AG08396 (cell line): ENCODE results near the gene PAK2.
"Not testable (repeated sequence)": the region's sequence is repeated elsewhere in the genome, so short reads cannot be mapped to it uniquely, and the experiment has no call there.

ENCODE experiments used
- DNase-seq: peaks from one replicate; pipeline ENCODE4 v3.0.0; 2012; ENCODE audit warnings: low spot score, mixed read lengths

Gene PAK2

DNA sequence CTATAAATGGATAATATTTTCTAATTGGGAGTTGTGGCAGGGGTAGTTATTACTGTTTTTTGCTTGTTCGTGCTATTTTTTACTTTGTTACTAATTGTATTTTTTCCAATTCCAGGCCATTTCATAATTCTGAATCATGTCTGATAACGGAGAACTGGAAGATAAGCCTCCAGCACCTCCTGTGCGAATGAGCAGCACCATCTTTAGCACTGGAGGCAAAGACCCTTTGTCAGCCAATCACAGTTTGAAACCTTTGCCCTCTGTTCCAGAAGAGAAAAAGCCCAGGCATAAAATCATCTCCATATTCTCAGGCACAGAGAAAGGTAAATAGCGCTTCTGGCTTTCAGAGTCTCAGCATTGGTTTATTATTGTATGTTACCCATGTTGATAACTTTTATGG is 42.9 kb downstream of the PAK2 start:
- DNase-seq: no peak

DNA sequence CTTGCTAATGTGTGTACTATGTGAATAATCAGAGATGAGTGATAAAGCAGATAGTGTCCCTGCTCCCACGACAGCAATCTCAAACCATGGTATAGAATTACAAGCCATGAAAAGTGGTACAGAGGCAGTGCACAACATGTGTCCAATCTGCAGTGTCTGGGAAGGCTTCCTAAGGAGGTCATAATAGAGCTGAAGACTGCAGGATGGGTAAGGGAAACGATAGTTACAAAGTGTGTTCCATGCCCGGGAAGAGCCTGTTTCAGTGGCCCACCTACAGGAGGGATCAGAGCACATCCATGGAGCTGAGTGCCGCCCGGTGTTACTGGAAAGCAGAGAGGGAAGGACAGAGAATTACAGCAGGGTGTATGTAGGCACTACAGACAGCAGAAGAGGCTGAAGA is 48.9 kb downstream of the PAK2 start:
- DNase-seq: no peak

DNA sequence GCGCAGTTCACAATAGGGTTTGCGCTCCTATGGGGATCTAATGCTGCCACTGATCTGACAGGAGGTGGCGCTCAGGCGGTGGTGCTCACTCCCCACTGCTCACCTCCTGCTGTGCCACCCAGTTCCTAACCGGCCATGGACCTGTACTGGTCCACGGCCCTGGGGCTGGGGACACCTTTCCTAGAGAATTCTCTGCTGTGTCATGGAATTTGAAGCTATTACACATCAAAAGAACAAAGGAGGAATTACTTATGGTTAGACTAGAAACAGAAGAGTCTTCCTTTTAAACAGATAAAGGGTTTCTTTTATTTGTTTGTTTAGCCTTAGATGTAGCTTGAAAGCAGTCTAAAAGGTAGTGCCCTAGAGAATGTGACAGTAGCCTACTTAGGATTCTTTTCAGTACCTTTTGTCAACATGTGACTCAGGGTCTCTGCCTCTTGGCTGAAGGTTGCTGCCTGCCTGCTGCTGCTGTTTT is 50.3 kb downstream of the PAK2 start:
- no peak for DNase-seq

DNA sequence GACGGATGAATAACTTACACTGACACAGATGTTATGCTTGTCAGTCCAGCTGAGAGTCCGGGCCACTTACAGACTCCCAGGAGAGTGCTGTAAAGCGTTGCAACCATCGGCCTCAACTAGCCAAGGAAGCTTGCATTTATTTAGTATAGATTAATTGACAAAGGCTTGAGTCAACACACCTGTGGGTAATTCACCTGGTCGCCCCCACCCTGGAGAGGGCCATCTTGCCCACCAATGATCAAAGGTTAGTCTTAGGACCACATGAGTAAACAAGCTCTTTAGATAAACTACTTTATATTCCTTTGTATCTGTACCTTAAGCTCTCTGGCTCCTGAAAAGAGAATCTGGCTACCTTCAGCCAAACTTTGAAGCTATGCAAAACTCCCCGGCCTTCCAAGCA is 51.0 kb downstream of the PAK2 start:
- no peak for DNase-seq

DNA sequence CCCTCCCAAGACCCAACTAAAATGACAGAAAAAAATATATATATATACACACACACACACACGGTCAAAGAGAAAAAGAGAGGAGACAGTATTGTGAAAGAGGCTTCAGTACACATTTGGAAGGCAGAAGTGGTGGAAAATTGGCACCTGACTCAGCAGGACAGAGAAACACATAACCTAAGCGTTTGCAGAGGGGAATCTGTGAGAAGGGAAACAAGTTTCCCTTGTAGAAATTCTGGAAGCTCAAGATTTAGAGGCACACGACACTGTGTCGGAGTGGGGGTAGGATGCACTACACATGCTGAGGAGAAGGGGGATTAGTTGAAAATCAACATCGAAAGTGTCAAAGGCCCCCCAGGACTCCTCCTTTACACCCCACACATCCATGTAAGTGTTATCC is 53.1 kb downstream of the PAK2 start:
- no peak for DNase-seq

DNA sequence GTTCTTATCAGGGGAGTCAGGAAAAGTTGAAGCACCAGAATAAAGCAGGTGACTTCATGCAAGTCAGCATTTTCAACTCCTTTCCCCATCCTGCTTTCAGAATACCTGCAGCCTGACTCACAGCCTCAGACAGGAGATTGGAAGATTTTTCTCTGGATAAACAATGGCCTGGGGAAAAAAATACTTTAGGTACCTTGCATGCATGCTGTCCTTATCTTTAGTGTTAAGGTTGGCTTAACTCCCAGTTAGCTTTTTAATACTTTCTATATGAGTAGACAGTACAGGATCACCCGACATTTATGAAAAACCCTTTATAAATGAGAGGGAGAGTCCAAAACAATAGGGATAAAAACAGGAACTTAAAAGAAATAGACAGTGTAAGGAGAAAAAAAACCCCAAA is 53.6 kb downstream of the PAK2 start:
- peak; percentile 53 for DNase-seq

DNA sequence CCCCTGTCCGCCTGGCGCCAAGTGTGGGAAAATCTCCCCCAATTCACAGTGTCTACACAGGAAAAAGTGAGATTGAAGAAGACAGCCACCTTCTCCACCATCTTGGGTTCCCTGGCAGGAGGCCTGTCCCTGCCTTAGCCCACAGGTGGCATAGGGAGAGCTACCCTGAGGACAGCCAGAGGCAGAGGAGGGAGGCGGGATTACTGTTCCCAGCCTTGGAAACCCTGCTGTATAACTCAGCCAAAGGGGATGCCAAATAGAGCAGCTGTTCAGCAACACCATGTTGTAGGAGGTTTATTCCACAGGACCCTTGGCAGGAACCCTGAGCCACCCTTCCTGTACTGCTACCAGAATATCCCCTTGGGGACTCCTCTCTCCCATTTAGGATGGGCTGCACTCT is 54.8 kb downstream of the PAK2 start:
- DNase-seq: no peak

DNA sequence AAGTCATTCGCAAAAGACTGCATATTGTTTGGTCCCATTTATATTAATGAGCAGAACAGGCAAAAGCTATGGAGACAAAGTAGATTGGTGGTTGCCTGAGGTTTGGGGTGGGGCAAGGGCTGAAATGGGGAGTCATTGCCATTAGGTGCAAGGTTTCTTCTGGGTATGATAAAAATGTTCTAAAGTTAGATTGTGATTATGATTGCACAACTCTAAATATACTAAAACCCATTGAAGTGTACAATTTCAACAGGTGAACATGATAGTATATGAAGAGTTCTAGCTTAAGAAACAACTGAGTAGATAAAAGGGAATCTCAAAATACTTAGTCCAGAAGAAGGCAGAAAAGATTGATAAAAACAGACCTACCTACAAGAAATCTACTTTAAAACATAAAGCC is 56.7 kb downstream of the PAK2 start:
- no peak for DNase-seq

DNA sequence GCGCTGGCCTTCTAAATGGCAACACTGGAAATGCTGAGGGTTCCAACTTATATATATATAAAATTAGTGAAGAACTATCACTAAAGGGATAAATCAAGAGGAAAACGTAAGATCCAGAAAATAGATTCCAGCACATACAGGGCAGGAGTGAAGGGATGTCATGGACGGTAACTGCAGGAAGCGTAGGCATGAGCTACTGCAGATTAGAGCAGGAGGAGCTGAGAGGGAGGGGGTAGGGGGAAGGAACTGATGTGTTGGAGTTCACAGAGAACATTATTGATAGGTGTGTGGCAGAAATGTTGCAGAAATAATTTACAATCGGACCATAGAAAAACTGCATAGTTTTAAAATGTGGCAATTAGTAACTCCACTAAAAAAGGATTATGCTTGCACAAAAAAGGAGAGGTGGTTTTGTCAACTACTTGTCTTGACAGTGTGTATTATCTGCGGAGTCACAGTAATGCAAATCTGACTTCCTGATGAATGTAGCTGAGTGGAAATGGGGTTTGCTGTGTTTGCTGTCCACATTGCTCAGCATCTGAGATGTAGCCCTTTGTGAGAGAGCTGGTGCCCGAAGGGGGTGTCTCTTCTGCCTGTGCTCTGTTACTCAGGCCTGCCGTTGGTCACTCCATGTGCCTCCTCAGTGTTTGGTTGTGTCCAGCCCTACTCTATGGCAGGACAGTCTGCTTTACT is 61.2 kb downstream of the PAK2 start:
- DNase-seq: no peak

DNA sequence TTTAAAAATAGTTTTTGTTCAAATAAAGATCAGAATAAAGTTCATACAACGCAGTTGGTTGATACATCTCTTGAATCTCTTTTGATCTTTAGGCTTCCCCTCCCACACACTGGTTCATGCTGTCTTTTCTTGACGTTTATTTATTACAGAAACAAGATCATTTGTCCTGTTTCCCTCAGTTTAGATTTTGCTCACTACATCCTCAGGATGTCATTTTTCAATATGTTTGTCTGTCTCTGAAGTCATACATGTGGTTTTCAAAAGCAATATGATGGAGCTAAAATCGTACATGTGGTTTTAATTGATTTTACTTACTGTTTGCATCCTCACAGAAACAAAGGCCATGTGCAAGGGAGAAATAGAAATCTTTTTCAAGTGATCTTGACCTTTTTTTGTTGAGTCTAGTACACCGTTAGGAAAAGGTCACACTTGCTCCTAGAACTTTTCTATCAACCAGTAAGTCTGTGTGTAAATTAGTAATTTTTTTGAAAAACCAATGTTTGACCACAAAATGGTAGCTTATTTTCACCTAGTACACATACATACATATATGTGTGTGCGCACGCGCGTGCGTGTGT is 64.3 kb downstream of the PAK2 start:
- DNase-seq: no peak

DNA sequence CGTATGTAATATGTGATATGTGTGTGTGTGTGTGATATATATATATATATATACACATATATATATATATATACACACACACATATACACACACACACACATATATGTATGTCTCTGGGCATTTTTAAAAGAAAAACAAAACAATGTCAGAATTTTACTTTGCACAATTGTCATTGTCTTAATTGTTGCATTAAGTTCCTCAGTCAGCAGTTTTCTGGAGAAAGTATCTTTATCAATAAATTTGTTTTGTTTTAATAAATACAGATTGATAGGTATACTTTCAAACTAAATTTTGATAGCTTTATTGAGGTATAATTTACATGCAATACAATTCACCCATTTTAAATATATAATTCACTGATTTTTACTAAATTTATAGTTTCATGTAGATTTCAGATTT is 65.1 kb downstream of the PAK2 start:
- no peak for DNase-seq

DNA sequence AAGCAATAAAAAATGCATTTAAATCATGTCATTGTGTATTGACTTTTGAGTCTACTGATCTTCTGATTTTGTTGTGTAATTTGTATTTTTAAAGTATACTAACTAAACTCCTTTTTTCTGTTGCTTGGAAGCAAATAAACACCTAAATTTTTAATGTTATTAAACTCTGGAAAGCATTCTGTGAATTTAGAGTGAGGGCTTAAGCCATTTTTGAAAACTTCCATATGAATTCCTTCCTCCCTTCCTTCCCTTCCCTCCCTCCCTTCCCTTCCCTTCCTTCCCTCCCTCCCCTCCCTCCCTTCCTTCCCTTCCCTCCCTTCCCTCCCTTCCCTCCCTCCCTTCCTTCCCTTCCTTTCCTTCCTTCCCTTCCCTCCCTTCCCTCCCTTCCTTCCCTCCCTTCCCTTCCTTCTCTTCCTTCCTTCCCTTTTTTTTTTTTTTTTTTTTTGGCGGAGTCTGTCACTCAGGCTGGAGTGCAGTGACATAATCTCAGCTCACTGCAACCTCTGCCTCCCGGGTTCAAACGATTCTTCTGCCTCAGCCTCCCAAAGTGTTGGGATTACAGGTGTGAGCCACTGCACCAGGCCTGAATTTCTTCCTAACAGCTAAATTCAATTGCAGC is 71.4 kb downstream of the PAK2 start:
- DNase-seq: no peak

DNA sequence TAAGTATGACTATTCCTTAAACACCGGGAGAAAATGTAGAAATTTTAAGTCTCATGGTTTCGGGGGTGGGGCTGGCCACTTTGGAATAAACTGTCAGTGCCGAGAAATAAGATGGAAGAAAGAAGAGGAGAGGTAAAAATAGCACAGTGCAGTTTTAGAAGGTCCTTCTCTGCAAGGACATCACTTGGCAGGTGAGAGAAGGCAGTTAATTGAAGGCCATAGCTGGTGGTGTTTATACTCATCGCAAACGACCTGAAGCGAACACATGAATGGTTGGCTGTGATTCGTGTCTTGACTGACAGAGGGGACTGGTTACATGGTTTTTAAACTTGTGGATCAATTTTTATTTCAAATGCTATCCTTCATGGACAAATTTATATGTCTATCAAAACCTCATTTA is 73.2 kb downstream of the PAK2 start:
- DNase-seq: no peak

DNA sequence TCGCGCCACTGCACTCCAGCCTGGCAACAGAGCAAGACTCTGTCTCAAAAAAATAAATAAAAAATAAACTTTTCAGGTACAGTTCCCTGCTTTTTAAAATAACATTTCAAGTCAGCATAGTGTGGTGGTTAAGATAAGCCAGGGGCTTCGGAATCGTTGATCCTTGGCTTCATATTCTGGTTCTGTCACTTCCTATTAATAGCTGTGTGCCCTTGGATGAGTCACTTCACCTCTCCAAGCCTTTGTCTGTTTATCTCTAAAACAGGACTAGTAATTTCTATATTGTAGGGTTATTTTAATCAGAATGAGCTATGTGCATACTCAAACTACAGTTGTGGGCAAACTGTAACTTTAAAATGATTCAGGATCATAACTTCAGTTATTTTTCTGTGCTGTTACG is 74.2 kb downstream of the PAK2 start:
- DNase-seq: no peak

DNA sequence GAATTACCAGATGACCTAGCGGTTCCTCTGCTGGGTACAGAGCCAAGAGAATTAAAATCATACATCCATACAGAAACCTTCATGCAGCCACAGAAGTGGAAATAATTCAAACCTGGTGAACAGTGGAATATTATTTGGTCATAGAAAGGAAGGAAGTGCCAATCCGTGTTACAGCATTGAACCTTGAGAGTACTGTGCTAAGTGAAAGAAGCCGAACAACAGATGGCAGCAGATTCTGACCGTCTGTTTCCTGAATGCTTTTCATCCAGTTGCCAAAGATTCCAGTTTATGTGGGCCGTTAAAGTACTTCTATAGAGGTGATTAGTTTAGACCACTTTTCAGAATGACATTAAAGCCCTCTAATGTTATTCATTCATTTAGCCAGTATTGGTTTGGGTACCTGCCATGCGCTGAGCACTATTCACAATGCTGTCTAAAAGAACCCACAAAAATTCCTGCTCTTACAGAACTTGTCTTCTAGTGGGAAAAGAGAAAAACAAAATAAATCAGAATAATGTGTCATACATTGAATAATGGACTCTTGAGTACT is 82.2 kb downstream of the PAK2 start:
- DNase-seq: no peak

DNA sequence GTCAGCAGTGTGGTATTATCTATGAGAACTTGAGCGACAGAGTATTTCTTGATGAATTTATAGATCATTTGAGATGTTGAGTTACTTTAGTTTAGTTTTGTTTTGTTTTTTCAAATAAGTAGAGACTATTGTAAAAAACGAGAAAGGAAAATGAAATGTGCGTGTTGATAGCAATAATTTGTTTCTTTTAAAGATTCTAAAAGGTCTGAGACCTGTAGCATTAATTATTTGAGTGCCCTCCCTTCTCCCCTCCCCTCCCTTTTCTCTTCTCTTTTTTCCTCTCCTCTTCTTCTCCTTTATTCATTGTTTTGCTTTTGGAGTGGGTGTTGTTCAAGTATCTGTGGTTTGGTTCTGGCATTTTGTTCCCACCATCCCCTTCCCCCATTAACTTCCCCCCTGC is 90.0 kb downstream of the PAK2 start:
- not testable (repeated sequence) for DNase-seq

DNA sequence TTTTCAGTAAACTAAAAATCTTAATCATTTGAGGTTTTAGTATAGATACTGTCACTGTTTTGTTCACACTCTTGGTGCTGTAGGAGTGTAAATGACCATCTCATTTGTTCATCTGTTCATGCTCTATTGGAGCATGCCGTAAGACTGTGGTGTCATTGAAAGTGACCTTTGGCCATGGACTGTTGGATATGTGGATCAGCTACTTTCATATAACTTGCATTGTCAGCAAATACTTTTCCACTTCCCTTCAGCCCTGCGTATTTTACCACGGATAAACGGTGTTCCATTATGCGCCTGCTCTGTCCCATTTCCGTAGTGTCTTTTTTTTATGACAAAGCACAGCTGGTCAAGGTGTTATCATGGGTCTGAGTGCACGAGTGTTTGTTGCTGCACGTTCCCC is 95.4 kb downstream of the PAK2 start:
- DNase-seq: no peak

DNA sequence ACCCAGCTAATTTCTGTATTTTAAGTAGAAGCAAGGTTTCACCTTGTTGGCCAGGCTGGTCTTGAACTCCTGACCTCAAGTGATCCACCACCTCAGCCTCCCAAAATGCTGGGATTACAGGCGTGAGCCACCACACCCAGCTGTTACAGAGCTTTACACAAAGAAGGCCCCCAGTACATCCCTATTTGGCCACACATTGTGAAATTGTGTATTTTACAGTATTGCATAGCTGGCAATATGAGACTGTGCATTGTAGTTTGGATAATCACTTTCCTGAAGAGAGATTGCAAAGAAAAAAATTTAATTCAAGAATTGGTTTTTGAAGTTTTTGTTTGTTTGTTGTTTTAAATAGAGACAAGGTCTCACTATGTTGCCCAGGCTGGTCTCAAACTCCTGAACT is 97.0 kb downstream of the PAK2 start:
- not testable (repeated sequence) for DNase-seq

DNA sequence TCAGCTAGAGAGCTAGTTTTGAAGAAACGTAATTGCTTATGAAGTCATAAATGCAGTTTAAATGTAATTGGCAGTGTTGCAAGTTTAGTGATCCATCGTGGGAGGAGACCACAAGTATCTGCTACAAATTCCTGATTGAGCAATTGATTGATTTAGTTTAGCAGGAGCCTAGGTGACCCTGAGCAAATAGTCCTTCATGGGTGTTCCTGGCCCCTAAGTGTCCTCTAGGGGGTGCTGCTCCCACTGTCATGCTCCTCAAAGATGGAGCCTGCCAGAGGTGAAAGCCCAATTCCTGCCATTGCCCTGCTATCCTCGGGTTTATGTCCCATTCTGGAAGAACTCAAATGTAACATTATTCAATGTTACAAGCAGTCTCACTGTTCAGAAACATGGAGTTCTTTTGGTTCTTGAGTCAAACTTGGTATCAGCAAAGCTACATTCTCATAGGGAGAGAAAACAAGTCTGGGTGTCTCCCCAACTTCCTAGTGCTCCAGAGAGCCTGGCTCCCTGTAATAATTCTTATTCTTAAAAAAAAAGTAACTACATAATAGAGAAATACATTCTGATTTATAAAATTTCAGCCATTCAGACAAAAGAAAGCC is 98.3 kb downstream of the PAK2 start:
- peak; percentile 83 for DNase-seq

DNA sequence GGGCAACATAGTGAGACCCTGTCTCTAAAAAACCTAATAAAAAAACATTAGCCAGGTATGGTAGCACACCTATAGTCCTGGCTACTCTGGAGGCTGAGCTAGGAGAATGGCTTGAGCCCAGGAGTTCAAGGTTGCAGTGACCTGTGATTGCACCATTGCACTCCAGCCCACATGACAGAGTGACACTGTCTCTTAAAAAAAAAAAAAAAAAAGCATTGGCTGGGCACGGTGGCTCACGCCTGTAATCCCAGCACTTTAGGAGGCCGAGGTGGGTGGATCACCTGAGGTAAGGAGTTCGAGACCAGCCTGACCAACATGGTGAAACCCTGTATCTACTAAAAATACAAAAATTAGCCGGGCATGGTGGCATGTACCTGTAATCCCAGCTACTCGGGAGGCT is 99.7 kb downstream of the PAK2 start:
- DNase-seq: not testable (repeated sequence)

DNA sequence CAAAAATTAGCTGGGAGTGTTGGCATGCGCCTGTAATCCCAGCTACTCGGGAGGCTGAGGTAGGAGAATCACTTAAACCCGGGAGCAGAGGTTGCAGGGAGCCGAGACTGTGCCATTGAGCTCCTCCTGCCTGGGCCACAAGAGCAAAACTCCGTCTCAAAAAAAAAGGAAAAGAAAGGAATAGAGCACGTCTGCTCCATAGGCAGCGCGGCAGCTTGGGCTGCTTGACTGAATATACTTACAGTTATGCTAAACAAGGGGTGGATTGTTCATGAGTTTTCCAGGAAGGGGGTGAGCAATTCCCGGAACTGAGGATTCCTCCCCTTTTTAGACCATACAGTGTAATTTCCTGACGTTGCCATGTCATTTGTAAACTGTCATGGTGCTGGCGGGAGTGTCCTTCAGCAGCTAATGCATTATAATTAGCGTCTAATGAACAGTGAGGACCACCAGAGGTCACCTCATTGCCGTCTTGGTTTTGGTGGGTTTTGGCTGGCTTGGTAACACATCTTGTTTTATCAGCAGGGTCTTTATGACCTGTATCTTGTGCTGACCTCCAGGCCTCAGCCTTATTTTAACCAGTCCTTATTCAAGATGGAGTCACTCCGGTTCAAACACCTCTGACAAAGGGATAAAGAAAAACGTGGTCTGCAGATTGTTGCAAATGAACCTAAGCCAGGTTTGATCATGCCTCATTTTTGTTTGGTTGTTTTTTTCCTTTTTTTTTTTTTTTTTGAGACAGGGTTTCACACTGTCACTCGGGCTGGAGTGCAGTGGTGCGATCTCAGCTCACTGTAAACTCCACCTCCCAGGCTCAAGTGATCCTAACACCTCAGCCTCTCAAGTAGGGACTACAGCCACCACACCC is 103.1 kb downstream of the PAK2 start:
- DNase-seq: no peak
